Measurements from ENCODE around the gene HDAC1.

DNA sequence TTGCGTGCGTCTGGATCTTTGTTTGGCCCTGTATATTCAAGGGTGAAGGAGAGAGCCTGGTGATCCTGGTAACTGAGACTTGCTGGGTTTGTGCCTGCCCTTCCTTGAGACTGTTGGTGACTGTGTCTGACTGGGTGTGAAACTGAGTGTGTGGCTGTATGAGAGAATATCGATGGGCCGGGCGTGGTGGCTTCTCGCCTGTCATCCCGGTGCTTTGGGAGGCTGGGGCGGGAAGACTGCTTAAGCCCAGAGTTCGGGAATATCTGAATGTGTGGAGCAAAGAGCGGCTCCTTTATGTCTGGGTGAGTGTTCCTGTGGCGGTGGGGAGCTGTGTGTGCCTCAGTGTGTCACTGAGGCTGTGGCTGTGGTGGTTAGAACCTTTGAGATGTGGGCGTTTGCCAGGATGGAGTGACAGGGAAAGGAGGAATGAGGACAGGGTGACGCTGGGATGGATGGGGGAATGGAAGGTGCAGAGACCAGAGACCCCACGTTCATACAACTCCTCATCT is 46.8 kb downstream of the HDAC1 start:
- TF ChIP-seq ZNF274 (IDR thresholded peaks at IDR 0.05; ENCODE audit: low read depth, low read length) = no peak
- TF ChIP-seq YY1 (IDR thresholded peaks at IDR 0.05; ENCODE audit: insufficient read depth, insufficient read length) = no peak

Data from NT2/D1 (cell line).